ENCODE measurements around the gene SLC27A6. TPM values are rescaled to one million over a fixed set of nuclear protein-coding genes. Genes with fewer than 3 reads are reported as not detected.

SLC27A6 gene
- total RNA-seq, 3 donors from 2014 or later: 0.48 to 12.6 (median 4.3) TPM

DNA sequence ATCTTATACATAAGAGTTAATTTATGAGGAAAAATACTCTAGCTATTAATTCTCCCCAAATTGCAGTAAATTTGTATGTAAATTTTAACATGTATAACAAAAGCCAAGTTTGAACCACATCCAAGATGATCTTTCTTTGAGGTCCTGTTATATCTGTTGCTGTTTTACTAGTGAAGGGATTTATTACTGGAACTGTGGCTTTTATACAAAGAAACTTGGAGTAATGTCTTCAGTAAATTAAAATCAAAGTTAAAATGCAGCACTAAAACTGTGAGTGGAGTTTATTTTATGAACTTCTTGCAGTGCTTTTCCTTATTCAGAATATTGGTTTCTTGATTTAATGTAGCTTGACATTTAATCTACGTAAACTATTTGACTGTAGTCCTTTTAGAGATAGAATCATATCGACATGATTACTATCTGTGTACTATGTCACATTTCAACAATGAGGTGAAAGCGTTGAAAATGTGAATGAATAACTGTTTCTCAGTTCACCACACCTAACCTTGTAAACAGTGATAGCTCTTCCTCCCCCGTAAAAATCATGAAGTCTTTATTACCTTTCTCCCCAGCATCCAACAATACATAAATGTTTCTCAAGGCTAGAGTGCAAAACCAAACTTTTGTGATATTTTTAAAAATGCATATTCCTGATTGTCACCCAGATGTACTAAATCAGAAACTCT, 76.1 kb downstream of the SLC27A6 start:
- no peak overlapping the region for H3K27ac ChIP-seq
- intact Hi-C loops (cut with DNase I; ENCODE audit: low total_unique reads): no loop called here

DNA sequence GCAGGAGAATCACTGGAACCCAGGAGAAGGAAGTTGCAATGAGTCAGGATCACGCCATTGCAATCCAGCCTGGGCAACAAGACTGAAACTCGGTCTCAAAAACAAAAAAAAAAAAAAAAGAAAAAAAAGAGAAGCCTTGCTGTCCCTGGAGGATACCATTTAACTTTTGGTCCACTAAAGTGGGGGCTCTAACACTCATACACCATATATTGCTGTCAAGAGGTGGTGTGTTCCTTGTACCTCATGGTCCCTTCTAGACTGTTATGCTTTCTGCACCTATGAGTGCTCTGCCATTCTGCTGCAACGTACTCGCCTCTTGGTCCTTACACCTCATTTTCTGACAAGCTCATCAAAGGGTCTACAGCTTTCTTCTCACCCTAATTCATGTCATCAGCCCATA, 77.0 kb downstream of the SLC27A6 start:
- Histone ChIP-seq H3K4me3 (no peak overlapping the region), H3K27ac (no peak overlapping the region), H3K27me3 (no peaks in the 10 kb centered on the region), H3K36me3 (no peaks in the 10 kb centered on the region), H3K4me1 (no peaks in the 10 kb centered on the region), H3K9me3 (peaks cover 10 to 24% of the 10 kb centered on the region in 2 donors)
- TF ChIP-seq, protein P1, sequence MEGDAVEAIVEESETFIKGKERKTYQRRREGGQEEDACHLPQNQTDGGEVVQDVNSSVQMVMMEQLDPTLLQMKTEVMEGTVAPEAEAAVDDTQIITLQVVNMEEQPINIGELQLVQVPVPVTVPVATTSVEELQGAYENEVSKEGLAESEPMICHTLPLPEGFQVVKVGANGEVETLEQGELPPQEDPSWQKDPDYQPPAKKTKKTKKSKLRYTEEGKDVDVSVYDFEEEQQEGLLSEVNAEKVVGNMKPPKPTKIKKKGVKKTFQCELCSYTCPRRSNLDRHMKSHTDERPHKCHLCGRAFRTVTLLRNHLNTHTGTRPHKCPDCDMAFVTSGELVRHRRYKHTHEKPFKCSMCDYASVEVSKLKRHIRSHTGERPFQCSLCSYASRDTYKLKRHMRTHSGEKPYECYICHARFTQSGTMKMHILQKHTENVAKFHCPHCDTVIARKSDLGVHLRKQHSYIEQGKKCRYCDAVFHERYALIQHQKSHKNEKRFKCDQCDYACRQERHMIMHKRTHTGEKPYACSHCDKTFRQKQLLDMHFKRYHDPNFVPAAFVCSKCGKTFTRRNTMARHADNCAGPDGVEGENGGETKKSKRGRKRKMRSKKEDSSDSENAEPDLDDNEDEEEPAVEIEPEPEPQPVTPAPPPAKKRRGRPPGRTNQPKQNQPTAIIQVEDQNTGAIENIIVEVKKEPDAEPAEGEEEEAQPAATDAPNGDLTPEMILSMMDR (IDR thresholded peaks at IDR 0.05): no peak
- TF ChIP-seq POLR2AphosphoS5 (IDR thresholded peaks at IDR 0.05) (no peak), POLR2A (IDR thresholded peaks at IDR 0.05) (no peak)
- intact Hi-C loops (cut with DNase I; ENCODE audit: low total_unique reads): no loop called here
- no peak for DNase-seq (ENCODE audit: low spot score in 2 of 2)

More for the DNA sequence above, 76.1 kb downstream of the SLC27A6 start:
- H3K9me3 ChIP-seq: peaks cover 10 to 24% of the 10 kb centered on the region in 2 donors
- no peak for DNase-seq (ENCODE audit: low spot score in 2 of 2)
- no peaks in the 10 kb centered on the region for H3K4me1 ChIP-seq
- no peak overlapping the region for H3K4me3 ChIP-seq
- TF ChIP-seq, protein P1 (IDR thresholded peaks at IDR 0.05): no peak
- TF ChIP-seq POLR2AphosphoS5 (IDR thresholded peaks at IDR 0.05) (no peak), POLR2A (IDR thresholded peaks at IDR 0.05) (no peak)
- H3K27me3 ChIP-seq: no peaks in the 10 kb centered on the region
- H3K36me3 ChIP-seq: no peaks in the 10 kb centered on the region

DNA sequence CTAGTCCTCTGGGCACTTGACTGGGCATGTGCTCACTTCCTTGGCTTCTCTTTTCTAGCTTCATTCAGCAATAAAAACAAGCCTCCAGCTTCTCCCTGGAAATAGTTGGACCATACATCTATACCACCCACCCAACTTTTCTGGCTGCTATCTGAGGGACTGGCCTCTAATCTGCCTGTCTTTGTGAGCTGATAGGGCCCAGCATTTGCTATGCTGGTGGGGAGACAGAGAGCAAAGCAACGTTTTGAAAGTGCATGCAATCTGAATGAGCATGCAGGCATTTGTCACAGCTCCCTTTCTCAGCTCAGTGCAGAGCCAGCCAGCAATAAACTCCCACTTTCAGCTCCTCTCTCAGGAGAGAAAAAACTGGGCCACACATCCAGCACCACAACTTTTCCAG, 78.6 kb downstream of the SLC27A6 start:
- DNase-seq (ENCODE audit: low spot score in 2 of 2): no peak
- Histone ChIP-seq H3K9me3 (peaks cover 10 to 24% of the 10 kb centered on the region in 2 donors), H3K27me3 (no peaks in the 10 kb centered on the region), H3K4me1 (no peaks in the 10 kb centered on the region), H3K36me3 (no peaks in the 10 kb centered on the region), H3K4me3 (no peak overlapping the region), H3K27ac (no peak overlapping the region)
- TF ChIP-seq, protein P1 (IDR thresholded peaks at IDR 0.05): no peak
- TF ChIP-seq POLR2AphosphoS5 (IDR thresholded peaks at IDR 0.05) (no peak), POLR2A (IDR thresholded peaks at IDR 0.05) (no peak)
- intact Hi-C loops (cut with DNase I; ENCODE audit: low total_unique reads): no loop called here

DNA sequence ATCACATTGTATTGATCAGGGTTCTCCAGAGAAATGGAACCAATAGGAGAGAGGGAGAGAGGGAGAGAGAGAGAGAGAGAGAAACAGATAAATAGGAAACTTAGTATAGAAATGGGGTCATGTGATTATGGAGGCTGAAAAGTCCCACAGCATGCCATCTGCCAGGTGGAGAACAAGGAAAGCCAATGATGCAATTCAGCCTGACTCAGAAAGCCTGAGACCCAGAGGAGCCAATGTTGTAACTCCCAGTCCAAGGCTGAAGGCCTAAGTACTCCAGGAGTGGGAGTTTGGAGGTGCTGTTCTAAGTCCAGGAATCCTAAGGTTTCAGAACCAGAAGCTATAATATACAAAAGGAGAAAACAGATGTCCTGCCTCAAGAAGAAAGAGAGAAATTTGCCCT, 80.9 kb downstream of the SLC27A6 start:
- peaks cover 10 to 24% of the 10 kb centered on the region in 2 donors for H3K9me3 ChIP-seq
- DNase-seq (ENCODE audit: low spot score in 2 of 2): no peak
- H3K27ac ChIP-seq: no peak overlapping the region
- intact Hi-C loops (cut with DNase I; ENCODE audit: low total_unique reads): no loop called here
- TF ChIP-seq POLR2AphosphoS5 (IDR thresholded peaks at IDR 0.05) (no peak), POLR2A (IDR thresholded peaks at IDR 0.05) (no peak)
- TF ChIP-seq, protein P1 (IDR thresholded peaks at IDR 0.05): no peak
- H3K4me1 ChIP-seq: no peaks in the 10 kb centered on the region
- no peaks in the 10 kb centered on the region for H3K27me3 ChIP-seq
- no peaks in the 10 kb centered on the region for H3K36me3 ChIP-seq
- H3K4me3 ChIP-seq: no peak overlapping the region

DNA sequence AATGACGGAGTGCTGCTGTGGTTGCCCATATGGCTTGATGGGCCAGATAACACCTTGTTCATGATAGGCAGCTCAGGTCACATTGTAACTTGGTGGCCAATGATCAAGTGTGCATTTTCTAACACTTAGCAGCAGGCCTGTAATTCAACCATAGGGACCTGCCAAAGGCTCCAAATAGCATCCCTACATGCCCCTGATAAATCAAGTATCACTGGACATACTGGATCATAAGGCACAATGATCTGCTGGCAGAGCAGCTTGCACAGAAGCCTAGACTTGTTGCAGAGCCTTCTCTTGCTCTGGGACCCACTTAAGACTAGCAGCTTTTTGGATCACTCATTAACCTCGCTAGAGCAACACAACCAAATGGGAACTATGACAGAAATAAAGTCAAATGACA, 83.2 kb downstream of the SLC27A6 start:
- Histone ChIP-seq H3K27me3 (no peaks in the 10 kb centered on the region), H3K4me3 (no peak overlapping the region), H3K27ac (no peak overlapping the region), H3K36me3 (no peaks in the 10 kb centered on the region), H3K4me1 (no peaks in the 10 kb centered on the region), H3K9me3 (peaks cover 6 to 23% of the 10 kb centered on the region in 2 donors)
- TF ChIP-seq, protein P1 (IDR thresholded peaks at IDR 0.05): no peak
- TF ChIP-seq POLR2A (IDR thresholded peaks at IDR 0.05) (no peak), POLR2AphosphoS5 (IDR thresholded peaks at IDR 0.05) (no peak)
- intact Hi-C loops (cut with DNase I; ENCODE audit: low total_unique reads): no loop called here
- DNase-seq (ENCODE audit: low spot score in 2 of 2): no peak

Measured in breast epithelium (tissue), 4 donors.